ENCODE results near the gene ARHGEF4.

Gene ARHGEF4

GRCh38 chr2:130836501-130837174, at the start of gene ARHGEF4:
ARHGEF4 (plus strand) TSS chr2:130836914; CDS start chr2:130836954, 40 bp downstream.
- FAIRE-seq, result no peak

GRCh38 chr2:130787841-130788240, 48.9 kb upstream of the ARHGEF4 start:
- no peak for FAIRE-seq

- FAIRE-seq, result no peak
Measured at GRCh38 chr2:130790312-130790711, 46.4 kb upstream of the ARHGEF4 start.

- FAIRE-seq, result no peak
Measured at GRCh38 chr2:130790804-130791616, 45.7 kb upstream of the ARHGEF4 start.

- no peak for FAIRE-seq
Measured at GRCh38 chr2:130791617-130791939, 45.1 kb upstream of the ARHGEF4 start.

- no peak for FAIRE-seq
Measured at GRCh38 chr2:130795431-130795830, 41.3 kb upstream of the ARHGEF4 start.

- no peak for FAIRE-seq
Measured at GRCh38 chr2:130796290-130796689, 40.4 kb upstream of the ARHGEF4 start.

- no peak for FAIRE-seq
Measured at GRCh38 chr2:130797493-130798435, 39.0 kb upstream of the ARHGEF4 start.

GRCh38 chr2:130798472-130799218, 38.1 kb upstream of the ARHGEF4 start:
- FAIRE-seq, result no peak

- FAIRE-seq, result no peak
Measured at GRCh38 chr2:130799295-130799694, 37.4 kb upstream of the ARHGEF4 start.

GRCh38 chr2:130805613-130806012, 31.1 kb upstream of the ARHGEF4 start:
- no peak for FAIRE-seq

GRCh38 chr2:130806370-130806769, 30.3 kb upstream of the ARHGEF4 start:
- no peak for FAIRE-seq

GRCh38 chr2:130807659-130808385, 28.9 kb upstream of the ARHGEF4 start:
- FAIRE-seq, result no peak

GRCh38 chr2:130808482-130809268, 28.0 kb upstream of the ARHGEF4 start:
- FAIRE-seq, result no peak

- FAIRE-seq, result no peak
Measured at GRCh38 chr2:130810490-130810889, 26.2 kb upstream of the ARHGEF4 start.

- no peak for FAIRE-seq
Measured at GRCh38 chr2:130813722-130814121, 23.0 kb upstream of the ARHGEF4 start.

- FAIRE-seq, result no peak
Measured at GRCh38 chr2:130814931-130815680, 21.6 kb upstream of the ARHGEF4 start.

GRCh38 chr2:130818809-130819208, 17.9 kb upstream of the ARHGEF4 start:
- FAIRE-seq, result no peak

- no peak for FAIRE-seq
Measured at GRCh38 chr2:130819226-130819607, 17.5 kb upstream of the ARHGEF4 start.

GRCh38 chr2:130819608-130820278, 17.0 kb upstream of the ARHGEF4 start:
- FAIRE-seq, result no peak
